GM21717 (cell line): Measurements from ENCODE around the gene PHF23.

Experiments used
- ATAC-seq: cut with Tn5 transposase; IDR thresholded peaks from one replicate; pipeline ENCODE4 v1.9.1; 2021; ENCODE audit warnings: mild to moderate bottlenecking, moderate library complexity; ENCODE audit not compliant: unreplicated experiment

Gene PHF23

DNA sequence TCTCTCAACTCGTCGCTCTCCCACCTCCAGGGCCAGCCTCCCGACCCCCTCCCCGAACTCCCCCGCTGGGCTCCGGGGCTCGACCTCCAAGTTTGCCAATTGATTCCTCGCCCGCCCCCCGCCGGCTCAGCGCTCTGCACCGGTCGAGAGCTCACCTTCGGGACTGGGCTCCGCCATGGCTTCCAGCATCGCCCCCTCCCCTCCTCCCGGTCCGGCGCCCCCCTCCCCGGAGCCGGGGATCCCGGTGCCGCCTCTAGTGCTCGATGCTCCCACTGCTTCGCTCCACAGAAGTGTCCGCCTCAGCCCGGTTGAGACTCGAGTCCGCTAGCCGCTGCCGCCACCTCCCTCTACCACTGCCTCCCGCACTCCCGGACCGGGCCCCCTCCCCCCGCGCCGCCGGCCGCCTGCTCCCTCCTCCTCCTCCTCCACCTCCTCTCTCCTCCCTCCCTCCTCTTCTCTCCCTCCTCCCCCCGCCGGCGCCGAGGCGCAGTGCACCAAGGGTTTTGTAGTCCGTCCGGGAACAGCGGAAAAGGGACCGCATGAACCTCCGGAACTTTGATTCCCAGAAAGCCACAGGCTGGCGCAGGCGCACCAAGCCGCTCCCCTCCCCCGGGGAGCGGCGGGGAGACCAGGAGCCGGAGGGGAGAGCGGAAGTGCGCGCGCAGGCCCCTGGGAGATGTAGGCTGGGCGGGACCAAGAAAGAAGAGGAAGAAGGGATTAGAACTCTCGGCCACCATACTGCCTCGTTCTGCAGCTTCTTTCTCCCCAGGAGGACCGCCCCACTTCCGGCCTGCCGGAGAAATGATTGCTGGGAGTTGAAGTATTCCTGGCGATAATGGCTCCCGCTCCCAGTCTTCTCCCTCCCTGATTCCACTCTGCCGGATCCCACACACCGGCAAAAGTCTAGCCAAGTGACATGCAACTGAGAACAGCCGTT is at the start of gene PHF23:
TSS of gene PHF23 (minus strand) at position 367 of the 937 bp plus-strand sequence. CDS start at position 189, 178 bp downstream.
- peak; percentile 37 for ATAC-seq

GRCh38 chr17:7285679-7286078 is 46.4 kb upstream of the PHF23 start:
- no peak for ATAC-seq

- ATAC-seq = no peak
Observed at GRCh38 chr17:7284911-7285310, 45.7 kb upstream of the PHF23 start.

DNA sequence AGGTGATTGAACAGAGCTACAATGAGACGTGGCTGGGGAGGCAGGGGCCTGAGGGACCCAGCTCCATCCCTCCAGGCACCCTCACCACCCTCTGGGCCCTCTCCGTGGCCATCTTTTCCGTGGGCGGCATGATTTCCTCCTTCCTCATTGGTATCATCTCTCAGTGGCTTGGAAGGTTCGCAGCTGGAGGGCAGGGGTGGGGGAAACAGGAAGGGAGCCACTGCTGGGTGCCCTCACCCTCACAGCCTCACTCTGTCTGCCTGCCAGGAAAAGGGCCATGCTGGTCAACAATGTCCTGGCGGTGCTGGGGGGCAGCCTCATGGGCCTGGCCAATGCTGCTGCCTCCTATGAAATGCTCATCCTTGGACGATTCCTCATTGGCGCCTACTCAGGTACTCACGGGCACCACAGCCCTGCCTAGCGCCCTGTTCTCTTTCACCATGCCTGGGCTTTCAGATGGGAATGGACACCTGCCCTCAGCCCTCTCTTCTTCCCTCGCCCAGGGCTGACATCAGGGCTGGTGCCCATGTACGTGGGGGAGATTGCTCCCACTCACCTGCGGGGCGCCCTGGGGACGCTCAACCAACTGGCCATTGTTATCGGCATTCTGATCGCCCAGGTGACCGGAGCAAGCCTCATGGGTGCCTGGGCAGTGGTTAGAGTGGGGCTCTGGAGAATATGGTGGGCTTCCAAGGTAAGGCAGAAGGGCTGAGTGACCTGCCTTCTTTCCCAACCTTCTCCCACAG is 44.4 kb upstream of the PHF23 start:
- ATAC-seq = no peak

DNA sequence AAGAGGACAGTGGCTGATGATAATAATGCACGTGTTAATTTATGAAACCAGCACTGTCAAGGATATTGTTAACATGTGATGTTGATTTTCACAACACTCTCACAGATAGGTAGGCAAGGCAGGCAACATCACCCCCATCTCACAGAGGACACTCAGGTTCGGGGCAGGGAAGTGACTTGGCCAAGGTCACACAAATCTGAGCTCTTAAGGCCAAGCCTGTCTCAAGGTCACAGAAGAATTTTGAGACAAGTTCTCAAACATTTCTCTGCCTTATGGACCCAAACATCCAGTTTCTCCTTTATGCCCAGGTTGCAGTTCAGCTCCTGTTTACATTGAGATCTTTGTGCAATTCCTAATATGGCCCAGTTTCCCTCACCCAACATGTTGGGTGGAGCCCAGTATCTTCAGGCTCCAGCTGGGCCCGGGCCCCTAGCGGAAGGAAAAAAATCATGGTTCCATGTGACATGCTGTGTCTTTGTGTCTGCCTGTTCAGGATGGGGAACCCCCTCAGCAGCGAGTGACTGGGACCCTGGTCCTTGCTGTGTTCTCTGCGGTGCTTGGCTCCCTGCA is 43.6 kb upstream of the PHF23 start:
- no peak for ATAC-seq

- ATAC-seq = no peak
Observed at GRCh38 chr17:7281953-7282751, 42.9 kb upstream of the PHF23 start.

GRCh38 chr17:7281074-7281952 is 42.1 kb upstream of the PHF23 start, which contains the start of gene SLC2A4:
SLC2A4 (plus strand) TSS chr17:7281718; CDS start chr17:7281935, 217 bp downstream.
- ATAC-seq = peak; percentile 69

DNA sequence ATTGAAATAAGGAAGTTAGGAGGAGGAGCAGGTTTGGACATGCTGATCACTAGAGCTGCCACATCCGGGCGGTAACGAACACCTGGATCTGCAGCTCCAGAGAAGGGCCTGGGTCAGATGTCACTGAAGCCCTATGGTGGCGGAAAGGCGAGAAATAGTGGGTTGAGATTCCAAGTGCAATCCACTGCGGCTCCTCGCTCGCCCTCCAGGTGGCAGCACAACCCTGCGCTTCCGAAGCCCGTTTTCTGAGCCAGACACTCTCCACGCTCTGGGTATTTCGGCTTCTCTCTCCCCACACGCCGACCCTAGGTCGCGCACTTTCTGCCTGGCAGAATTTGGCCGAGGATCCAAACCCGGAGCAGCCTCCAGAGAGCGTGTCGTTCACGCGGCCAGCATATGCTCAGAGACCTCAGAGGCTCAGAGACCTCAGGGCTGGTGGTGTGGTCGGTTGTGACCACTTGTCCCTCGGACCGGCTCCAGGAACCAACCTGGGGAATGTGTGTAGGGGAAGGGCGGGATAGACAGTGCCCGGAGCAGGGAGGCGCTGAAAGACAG is 41.3 kb upstream of the PHF23 start:
- peak; percentile 44 for ATAC-seq

DNA sequence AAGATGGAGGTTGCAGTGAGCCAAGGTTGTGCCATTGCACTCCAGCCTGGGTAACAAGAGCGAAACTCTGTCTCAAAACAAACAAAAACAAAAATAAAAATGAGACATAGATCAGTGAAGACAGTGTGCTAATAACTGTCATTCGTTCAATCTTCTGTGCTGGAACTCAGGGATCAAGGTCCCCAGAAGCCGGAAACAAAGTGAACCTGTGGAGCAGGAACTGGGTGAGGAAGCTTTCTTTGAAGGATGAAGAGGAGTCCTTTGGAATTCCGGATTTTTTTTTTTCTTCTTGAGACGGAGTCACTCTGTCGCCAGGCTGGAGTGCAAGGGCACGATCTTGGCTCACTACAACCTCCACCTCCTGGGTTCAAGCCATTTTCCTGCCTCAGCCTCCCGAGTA is 40.2 kb upstream of the PHF23 start:
- ATAC-seq = no peak

- no peak for ATAC-seq
Observed at GRCh38 chr17:7266784-7267183, 27.5 kb upstream of the PHF23 start.

DNA sequence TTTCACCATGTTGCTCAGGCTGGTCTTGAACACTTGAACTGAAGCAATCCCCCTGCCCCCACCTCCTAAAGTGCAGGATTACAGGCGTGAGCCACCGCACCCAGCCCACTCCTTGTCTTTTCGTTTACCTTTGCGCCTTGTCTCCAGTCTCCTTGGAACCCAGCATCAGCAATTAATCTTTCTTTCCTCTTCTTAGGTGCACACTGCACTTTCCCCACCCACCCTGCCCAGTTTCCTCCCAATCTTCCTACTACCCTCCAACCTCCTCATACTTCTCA is 24.5 kb upstream of the PHF23 start:
- ATAC-seq = no peak

DNA sequence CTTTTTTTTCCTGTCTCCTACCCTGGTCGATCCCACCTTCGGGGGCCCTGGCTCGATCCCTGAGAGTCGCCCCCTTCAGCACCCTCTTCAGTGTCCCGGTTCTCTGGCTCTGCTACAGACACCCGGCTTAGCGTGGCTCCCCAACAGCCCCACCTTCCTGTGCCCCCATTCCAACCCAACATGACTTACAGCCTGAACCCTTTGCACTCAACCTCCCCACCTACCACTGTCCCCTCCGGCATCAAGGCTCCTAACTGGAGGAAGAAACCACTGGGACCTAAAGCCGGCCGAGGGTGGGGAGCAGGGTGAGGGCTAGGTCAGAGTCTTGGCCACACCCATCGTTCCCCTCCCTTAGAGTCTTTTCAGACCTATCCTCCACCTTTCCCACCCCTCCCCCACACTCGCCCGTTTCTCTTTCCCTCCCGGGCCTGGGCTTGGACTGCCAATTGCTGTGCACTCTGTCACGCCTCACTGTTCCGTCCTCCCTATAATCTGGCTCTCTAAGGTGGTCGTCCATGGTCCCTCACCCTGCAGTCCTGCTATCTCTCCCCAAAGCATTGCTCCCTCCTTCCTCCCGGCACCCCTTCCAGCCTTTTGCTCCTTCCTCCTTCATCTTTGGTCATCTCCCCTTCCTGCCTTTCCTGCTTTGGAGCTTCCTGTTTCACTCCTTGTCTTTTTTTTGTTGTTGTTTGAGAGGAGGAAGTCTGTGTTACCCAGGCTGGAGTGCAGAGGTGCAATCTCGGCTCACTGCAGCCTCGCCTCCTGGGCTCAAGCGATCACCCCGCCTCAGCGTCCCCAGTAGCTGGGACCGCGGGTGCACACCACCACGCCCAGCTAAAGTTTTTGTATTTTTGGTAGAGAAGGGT is 23.9 kb upstream of the PHF23 start:
- no peak for ATAC-seq

- no peak for ATAC-seq
Observed at GRCh38 chr17:7262192-7262934, 23.1 kb upstream of the PHF23 start, which contains the start of gene CLDN7. CLDN7 (minus strand) TSS chr17:7262478; CDS start chr17:7262043, 435 bp downstream.

DNA sequence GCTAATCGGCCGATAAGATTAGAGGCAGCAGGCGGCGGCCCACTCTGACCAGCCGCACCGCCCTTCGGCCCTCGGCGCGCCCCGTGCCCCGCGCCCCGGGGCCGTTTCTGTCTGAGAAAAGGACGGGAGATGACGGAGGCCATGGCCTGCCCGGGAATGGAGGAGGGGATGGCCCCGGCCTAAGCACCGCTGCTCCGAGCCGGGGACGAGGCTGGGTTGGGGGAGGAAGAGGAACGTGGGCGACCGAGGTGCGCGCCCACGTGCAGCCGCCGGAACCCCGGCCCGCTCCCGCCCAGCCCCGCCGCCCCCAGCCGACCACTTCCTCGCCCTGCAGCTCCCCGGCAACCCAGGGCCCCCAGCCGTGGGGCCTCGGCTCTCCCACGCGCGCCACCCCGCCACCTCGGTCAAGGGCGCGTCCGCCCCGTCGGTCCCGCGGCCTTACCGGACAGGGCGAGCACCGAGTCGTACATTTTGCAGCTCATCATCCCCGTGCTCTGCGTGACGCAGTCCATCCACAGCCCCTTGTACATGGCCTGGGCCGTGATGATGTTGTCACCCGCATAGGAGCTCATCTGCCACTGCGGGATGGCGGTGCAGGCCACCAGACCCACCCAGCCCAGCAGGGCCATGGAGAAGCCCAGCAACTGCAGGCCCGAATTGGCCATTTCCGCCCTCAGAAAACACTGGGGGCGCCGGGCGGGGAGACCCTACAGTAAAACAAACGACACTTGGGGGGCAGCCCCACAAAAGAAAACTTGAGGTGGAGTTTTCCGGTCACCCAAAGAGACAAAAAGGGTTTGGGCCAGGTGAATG is 22.3 kb upstream of the PHF23 start:
- ATAC-seq = no peak

DNA sequence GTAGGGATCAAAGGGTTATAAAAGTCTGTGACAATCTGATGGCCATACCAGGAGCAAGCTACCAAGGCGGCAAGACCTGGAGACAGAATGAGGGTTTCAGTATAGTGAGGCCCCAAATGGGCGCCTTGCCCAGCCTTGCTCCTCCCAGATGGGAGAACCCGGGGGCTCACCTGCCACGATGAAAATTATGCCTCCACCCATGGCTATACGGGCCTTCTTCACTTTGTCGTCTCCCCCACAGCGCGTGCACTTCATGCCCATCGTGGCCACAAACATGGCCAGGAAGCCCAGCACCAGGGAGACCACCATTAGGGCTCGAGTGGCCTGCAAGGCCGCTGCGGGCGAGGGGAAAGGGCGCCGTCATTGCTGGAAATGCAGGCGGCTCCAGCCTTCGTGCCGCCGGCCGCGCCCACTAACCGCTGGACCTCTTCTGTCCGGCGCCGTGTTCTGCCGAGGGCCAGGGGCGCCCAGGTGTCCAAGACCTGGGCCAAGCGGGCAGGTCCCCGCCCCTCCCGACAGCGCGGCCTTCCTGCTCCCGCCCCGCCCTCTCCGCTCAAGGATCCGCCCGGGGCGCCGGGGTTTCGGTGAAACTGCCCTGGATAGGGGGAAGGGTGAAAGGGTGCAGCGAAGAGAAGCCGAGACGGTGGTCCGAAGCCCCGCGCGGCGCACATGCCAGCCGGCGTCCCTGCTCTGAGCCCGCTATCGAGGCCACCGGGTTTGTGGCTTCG is 21.6 kb upstream of the PHF23 start:
- no peak for ATAC-seq

DNA sequence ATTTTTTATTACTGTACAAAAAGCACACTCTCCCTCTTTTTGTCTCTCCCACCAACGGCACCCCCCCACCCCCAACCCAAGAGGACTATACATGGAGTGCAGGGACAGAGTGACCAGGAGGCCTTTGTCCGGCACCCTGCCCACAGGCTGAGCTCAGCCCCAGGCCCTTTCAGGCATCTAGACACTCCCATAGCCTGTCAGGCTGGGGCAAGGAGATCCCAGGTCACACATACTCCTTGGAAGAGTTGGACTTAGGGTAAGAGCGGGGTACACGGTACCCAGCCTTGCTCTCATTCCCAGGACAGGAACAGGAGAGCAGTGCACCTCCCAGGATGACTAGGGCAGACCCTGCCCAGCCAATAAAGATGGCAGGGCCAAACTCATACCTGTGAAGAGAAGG is 20.9 kb upstream of the PHF23 start:
- no peak for ATAC-seq

DNA sequence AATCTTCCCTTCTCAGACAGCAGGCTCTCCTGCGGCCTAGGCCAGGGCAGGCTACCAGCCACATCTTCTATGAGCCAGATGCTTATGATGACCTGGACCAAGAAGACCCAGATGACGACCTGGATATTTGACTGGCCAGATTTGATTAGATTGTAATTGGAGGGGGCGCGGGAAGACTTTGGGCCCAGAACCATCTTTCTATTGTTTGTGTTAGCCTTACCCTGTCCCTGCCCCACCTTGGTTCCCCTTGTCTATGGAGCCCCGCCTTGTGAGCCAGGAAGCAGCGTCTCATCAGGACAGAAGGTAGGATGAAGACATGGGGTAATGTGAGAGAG is 20.3 kb upstream of the PHF23 start:
- no peak for ATAC-seq
